GM23338 (cell line): Measurements from ENCODE around the gene CSNK1G1. TPM values are rescaled to one million over a fixed set of nuclear protein-coding genes. Genes with fewer than 3 reads are reported as not detected.

Source experiments
- ATAC-seq: fragments of 200-7000 bp; cut with Tn5 transposase; 3 replicates; pipeline ENCODE4 v1.9.1; 2020
- DNase-seq: peaks from one replicate; pipeline ENCODE4 v3.0.0-alpha.2; 2015; ENCODE audit warnings: low spot score
- H2AFZ ChIP-seq: fragments of 200-600 bp; sonication (generic); 2 replicates; pipeline ENCODE4 v1.8.0; 2016; ENCODE audit warnings: antibody characterized with exemption, mild to moderate bottlenecking, moderate library complexity
- H3F3A ChIP-seq: fragments of 200-600 bp; sonication (generic); replicated peaks from 2 replicates; pipeline ENCODE4 v1.8.0; 2017; ENCODE audit warnings: antibody characterized with exemption, mixed run types, low read depth
- H3K27ac ChIP-seq: fragments of 200-600 bp; sonication (generic); 2 replicates; pipeline ENCODE4 v1.6.1; 2016; ENCODE audit warnings: low read depth
- H3K27me3 ChIP-seq: fragments of 200-600 bp; sonication (generic); 2 replicates; pipeline ENCODE4 v1.8.0; 2016; ENCODE audit warnings: mild to moderate bottlenecking, mixed run types, moderate library complexity; ENCODE audit not compliant: insufficient read depth
- H3K36me3 ChIP-seq: fragments of 200-600 bp; sonication (generic); 2 replicates; pipeline ENCODE4 v1.8.0; 2016; ENCODE audit warnings: mild to moderate bottlenecking; ENCODE audit not compliant: insufficient read depth
- H3K4me1 ChIP-seq: fragments of 200-600 bp; sonication (generic); 2 replicates; pipeline ENCODE4 v1.8.0; 2016; ENCODE audit warnings: mild to moderate bottlenecking, moderate library complexity; ENCODE audit not compliant: insufficient read depth
- H3K4me2 ChIP-seq: fragments of 200-600 bp; sonication (generic); 2 replicates; pipeline ENCODE4 v1.7.1; 2017; ENCODE audit warnings: mixed run types
- H3K4me3 ChIP-seq: fragments of 200-600 bp; sonication (generic); 2 replicates; pipeline ENCODE4 v1.6.1; 2016; ENCODE audit warnings: mixed run types
- H3K79me2 ChIP-seq: fragments of 200-600 bp; sonication (generic); replicated peaks from 2 replicates; pipeline ENCODE4 v1.8.0; 2017; ENCODE audit warnings: mild to moderate bottlenecking; ENCODE audit not compliant: insufficient read depth
- H3K9me2 ChIP-seq: fragments of 200-600 bp; sonication (generic); 2 replicates; pipeline ENCODE4 v1.8.0; 2017; ENCODE audit not compliant: insufficient read depth
- H4K20me1 ChIP-seq: fragments of 200-600 bp; sonication (generic); replicated peaks from 2 replicates; pipeline ENCODE4 v1.8.0; 2017; ENCODE audit warnings: mild to moderate bottlenecking; ENCODE audit not compliant: insufficient read depth
- H3K27ac Mint-ChIP-seq: 2 replicates; pipeline ENCODE4 v1.8.0; 2020; ENCODE audit warnings: inconsistent platforms, mild to moderate bottlenecking, moderate library complexity, mixed read lengths
- H3K27me3 Mint-ChIP-seq: 3 replicates; pipeline ENCODE4 v1.8.0; 2022; ENCODE audit warnings: low read depth, mild to moderate bottlenecking, moderate library complexity, mixed read lengths, inconsistent platforms; ENCODE audit not compliant: insufficient read depth, poor library complexity
- H3K36me3 Mint-ChIP-seq: 3 replicates; pipeline ENCODE4 v1.8.0; 2021; ENCODE audit warnings: low read depth, mild to moderate bottlenecking, inconsistent platforms, moderate library complexity, mixed read lengths
- H3K4me1 Mint-ChIP-seq: 3 replicates; pipeline ENCODE4 v1.8.0; 2020; ENCODE audit warnings: mild to moderate bottlenecking, inconsistent platforms, mixed read lengths
- H3K4me3 Mint-ChIP-seq: 3 replicates; pipeline ENCODE4 v1.8.0; 2021; ENCODE audit warnings: moderate library complexity, mild to moderate bottlenecking, inconsistent platforms, mixed read lengths
- H3K9me3 Mint-ChIP-seq: 3 replicates; pipeline ENCODE4 v1.8.0; 2020; ENCODE audit warnings: moderate library complexity, mild to moderate bottlenecking, inconsistent platforms, mixed read lengths
- CREB1 ChIP-seq: fragments of 250-450 bp; sonication (Bioruptor Pico); IDR thresholded peaks from 2 replicates; pipeline ENCODE4 v1.5.0; 2020; ENCODE audit warnings: low read depth, mild to moderate bottlenecking, moderate library complexity
- CTCF ChIP-seq, 2 experiments: fragments of 200-600 bp in 1 of 2; sonication (generic) in 1 of 2; conservative IDR thresholded peaks; 2 replicates each; pipeline versions ENCODE4 v1.5.1 to v1.6.1; 2016 to 2017; ENCODE audit warnings: antibody characterized with exemption in 2 of 2, low read depth in 2 of 2, mild to moderate bottlenecking in 2 of 2, moderate library complexity in 1 of 2
- EZH2 ChIP-seq: fragments of 200-600 bp; sonication (generic); IDR thresholded peaks from one replicate; pipeline ENCODE4 v1.8.0; 2017; ENCODE audit warnings: antibody characterized with exemption, mild to moderate bottlenecking, low read depth; ENCODE audit not compliant: unreplicated experiment
- EZH2phosphoT487 ChIP-seq: fragments of 200-600 bp; sonication (generic); IDR thresholded peaks from one replicate; pipeline ENCODE4 v1.8.1; 2018; ENCODE audit warnings: antibody characterized with exemption; ENCODE audit not compliant: unreplicated experiment
- NANOG ChIP-seq: IDR thresholded peaks from 2 replicates; pipeline ENCODE4 v1.6.1; 2016; ENCODE audit warnings: antibody characterized with exemption, borderline replicate concordance
- POLR2AphosphoS5 ChIP-seq: IDR thresholded peaks from 2 replicates; pipeline ENCODE4 v1.6.1; 2016; ENCODE audit warnings: antibody characterized with exemption, low read depth
- REST ChIP-seq: IDR thresholded peaks from one replicate; pipeline ENCODE4 v1.6.1; 2018; ENCODE audit warnings: antibody characterized with exemption; ENCODE audit not compliant: unreplicated experiment
- STAT1 ChIP-seq: IDR thresholded peaks from one replicate; pipeline ENCODE4 v1.6.1; 2016; ENCODE audit warnings: antibody characterized with exemption; ENCODE audit not compliant: unreplicated experiment
- ZNF114 ChIP-seq: fragments of 250-450 bp; sonication (Bioruptor Pico); IDR thresholded peaks from 2 replicates; pipeline ENCODE4 v1.5.0; 2020; ENCODE audit warnings: mild to moderate bottlenecking, moderate library complexity
- ZNF331 ChIP-seq: fragments of 250-450 bp; sonication (Bioruptor Pico); IDR thresholded peaks from 2 replicates; pipeline ENCODE4 v1.5.0; 2020; ENCODE audit warnings: low read depth, mild to moderate bottlenecking, moderate library complexity
- ZNF462 ChIP-seq: fragments of 250-450 bp; sonication (Bioruptor Pico); IDR thresholded peaks from 2 replicates; pipeline ENCODE4 v1.5.0; 2020; ENCODE audit warnings: mild to moderate bottlenecking, moderate library complexity
- polyA plus RNA-seq: library from polyadenylated mRNA; unstranded; fragments of >200 nt; fragmentation: Nextera tagmentation; extraction: Ambion mirVana; gene quantifications from 2 replicates; pipeline ENCODE4 v1.2.1, GENCODE V29; 2016
- total RNA-seq: library from RNA; depleted of rRNA; stranded (reverse); fragments of >200 nt; shearing (Covaris generic); gene quantifications from 2 replicates; pipeline ENCODE4 v1.2.3, GENCODE V29; 2014

Gene CSNK1G1
- total and polyA plus RNA-seq, 2 experiments from 2014 or later = 9.3 to 13.4 TPM

- TF ChIP-seq CTCF (conservative IDR thresholded peaks at IDR 0.05; ENCODE audit: low read depth in 2 of 2) (no peak), STAT1 (no peak), REST (no peak), EZH2 (no peak), ZNF114 (CRISPR knock-in tag) (no peak)
Observed at GRCh38 chr15:64287953-64288352, 68.0 kb downstream of the CSNK1G1 start (continued).

GRCh38 chr15:64286473-64286872, 69.5 kb downstream of the CSNK1G1 start:
- no peak overlapping the region for H3K4me2 ChIP-seq
- no peak for TF ChIP-seq POLR2AphosphoS5
- no peak for TF ChIP-seq ZNF114 (CRISPR knock-in tag)
- no peak for TF ChIP-seq NANOG
- no peak for TF ChIP-seq CREB1 (CRISPR knock-in tag)
- TF ChIP-seq EZH2 = no peak
- no peak for TF ChIP-seq ZNF331 (CRISPR knock-in tag)
- TF ChIP-seq EZH2phosphoT487 = no peak
- no peak for TF ChIP-seq ZNF462 (CRISPR knock-in tag)
- no peak for ATAC-seq
- DNase-seq = no peak
- no peaks in the 10 kb centered on the region for H3K9me2 ChIP-seq
- no peak overlapping the region for H3K4me3 ChIP-seq
- H3K27me3 ChIP-seq = no peaks in the 10 kb centered on the region
- H4K20me1 ChIP-seq = no peaks in the 10 kb centered on the region; the same call in 1 of the 2 replicates
- Mint-ChIP-seq H3K9me3 (no peaks in the 10 kb centered on the region), H3K4me3 (no peak overlapping the region), H3K36me3 (peaks cover 3% of the 10 kb centered on the region; the same call in 1 of the 3 replicates), H3K4me1 (peaks cover 10% of the 10 kb centered on the region; the same call in 2 of the 3 replicates), H3K27me3 (no peaks in the 10 kb centered on the region), H3K27ac (no peak overlapping the region)
- H3K27ac ChIP-seq = no peak overlapping the region
- H3K79me2 ChIP-seq = no peaks in the 10 kb centered on the region; the same call in 1 of the 2 replicates
- H3F3A ChIP-seq = no peaks in the 10 kb centered on the region
- no peaks in the 10 kb centered on the region for H3K36me3 ChIP-seq
- no peak overlapping the region for H2AFZ ChIP-seq
- H3K4me1 ChIP-seq = no peaks in the 10 kb centered on the region
